Measurements from ENCODE around the gene NUP210. TPM values are rescaled to one million over a fixed set of nuclear protein-coding genes. Genes with fewer than 3 reads are reported as not detected.

NUP210 gene
- total RNA-seq, 4 donors from 2014 or later: 3.6 to 8.2 (median 4.0) TPM

DNA sequence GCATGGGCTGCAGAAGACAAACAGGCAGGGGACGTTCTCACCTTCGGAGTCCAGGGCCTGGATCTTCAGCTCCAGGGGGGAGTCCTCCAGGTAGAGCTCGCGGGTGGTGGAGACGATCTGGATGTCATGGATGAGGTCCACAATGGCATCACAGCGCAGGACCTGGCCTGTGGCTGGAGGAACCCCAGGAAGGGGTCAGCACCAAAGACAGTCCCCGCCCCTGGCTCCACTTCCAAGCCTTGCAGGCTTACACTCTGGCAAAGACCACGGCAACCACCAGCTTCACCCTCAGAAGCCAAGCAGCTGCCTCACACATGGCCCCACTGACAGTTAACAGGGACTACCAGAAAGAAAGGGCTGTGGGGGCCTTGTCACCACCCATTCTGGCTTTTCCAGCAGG lies 22.8 kb downstream of the NUP210 start:
- no peak for DNase-seq (ENCODE audit: low spot score in 2 of 2)
- H3K4me3 ChIP-seq (ENCODE audit: low read depth, poor library complexity, severe bottlenecking): no peak overlapping the region
- TF ChIP-seq, protein P1, sequence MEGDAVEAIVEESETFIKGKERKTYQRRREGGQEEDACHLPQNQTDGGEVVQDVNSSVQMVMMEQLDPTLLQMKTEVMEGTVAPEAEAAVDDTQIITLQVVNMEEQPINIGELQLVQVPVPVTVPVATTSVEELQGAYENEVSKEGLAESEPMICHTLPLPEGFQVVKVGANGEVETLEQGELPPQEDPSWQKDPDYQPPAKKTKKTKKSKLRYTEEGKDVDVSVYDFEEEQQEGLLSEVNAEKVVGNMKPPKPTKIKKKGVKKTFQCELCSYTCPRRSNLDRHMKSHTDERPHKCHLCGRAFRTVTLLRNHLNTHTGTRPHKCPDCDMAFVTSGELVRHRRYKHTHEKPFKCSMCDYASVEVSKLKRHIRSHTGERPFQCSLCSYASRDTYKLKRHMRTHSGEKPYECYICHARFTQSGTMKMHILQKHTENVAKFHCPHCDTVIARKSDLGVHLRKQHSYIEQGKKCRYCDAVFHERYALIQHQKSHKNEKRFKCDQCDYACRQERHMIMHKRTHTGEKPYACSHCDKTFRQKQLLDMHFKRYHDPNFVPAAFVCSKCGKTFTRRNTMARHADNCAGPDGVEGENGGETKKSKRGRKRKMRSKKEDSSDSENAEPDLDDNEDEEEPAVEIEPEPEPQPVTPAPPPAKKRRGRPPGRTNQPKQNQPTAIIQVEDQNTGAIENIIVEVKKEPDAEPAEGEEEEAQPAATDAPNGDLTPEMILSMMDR (IDR thresholded peaks at IDR 0.05): no peak
- TF ChIP-seq POLR2A (IDR thresholded peaks at IDR 0.05): no peak
- 93% methylated on average over 8 of the region's 8 CpGs for WGBS, 2 donors
- intact Hi-C loops (cut with DNase I; ENCODE audit: low total_unique reads): no loop called here

DNA sequence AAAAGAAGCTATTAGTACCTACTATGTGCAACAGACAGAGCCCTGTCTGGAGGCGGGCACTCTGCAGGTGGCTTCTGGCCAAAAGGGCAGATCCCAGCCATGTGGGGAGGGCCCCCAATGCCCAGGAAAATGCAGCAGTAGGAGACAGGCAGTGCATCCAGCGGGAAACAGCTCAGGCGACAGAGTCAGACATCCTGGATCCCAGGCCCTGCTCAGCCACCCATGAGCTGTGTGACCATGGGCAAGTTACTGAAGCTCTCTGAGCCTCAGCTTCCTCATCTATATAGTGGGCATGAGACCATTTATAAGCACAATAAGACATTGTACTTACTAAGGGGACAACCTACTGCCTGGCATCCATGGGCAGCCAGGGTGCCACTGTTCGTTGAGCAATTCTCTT lies 25.8 kb downstream of the NUP210 start:
- no peak overlapping the region for H3K4me3 ChIP-seq (ENCODE audit: low read depth, poor library complexity, severe bottlenecking)
- no peak for TF ChIP-seq POLR2A (IDR thresholded peaks at IDR 0.05)
- TF ChIP-seq, protein P1 (IDR thresholded peaks at IDR 0.05): no peak
- intact Hi-C loops (cut with DNase I; ENCODE audit: low total_unique reads): no loop called here
- no peak for DNase-seq (ENCODE audit: low spot score in 2 of 2)
- WGBS, 2 donors: 69 to 74% methylated on average over 4 of the region's 4 CpGs

GRCh38 chr3:13393427-13394360 lies 26.4 kb downstream of the NUP210 start:
- WGBS, 2 donors: 72% methylated on average over 11 of the region's 11 CpGs
- intact Hi-C loops (cut with DNase I; ENCODE audit: low total_unique reads): no loop called here
- H3K4me3 ChIP-seq (ENCODE audit: low read depth, poor library complexity, severe bottlenecking): no peak overlapping the region
- TF ChIP-seq, protein P1 (IDR thresholded peaks at IDR 0.05): no peak
- no peak for TF ChIP-seq POLR2A (IDR thresholded peaks at IDR 0.05)
- no peak for DNase-seq (ENCODE audit: low spot score in 2 of 2)

DNA sequence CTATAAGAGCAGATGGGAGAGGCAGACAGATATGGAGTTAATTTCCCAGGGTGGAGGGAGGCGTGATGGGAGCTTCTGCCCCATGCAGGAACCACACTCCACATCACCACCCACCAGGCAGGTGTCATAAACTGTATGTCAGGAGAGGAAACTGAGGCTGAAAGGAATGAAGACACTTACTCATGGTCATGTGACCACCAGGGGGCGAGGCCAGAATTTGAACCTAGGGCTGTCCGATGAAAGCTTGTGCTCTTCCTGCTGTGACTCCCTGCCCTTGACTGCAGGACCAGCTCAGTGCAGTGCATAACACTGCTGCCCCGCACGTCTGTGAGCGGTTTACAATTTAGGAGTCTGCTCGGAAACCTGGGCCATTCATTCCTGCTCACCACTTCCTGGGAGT lies 28.8 kb downstream of the NUP210 start:
- TF ChIP-seq, protein P1 (IDR thresholded peaks at IDR 0.05): no peak
- TF ChIP-seq POLR2A (IDR thresholded peaks at IDR 0.05): no peak
- no peak for DNase-seq (ENCODE audit: low spot score in 2 of 2)
- 80 to 83% methylated on average over 7 of the region's 7 CpGs for WGBS, 2 donors
- intact Hi-C loops (cut with DNase I; ENCODE audit: low total_unique reads): no loop called here
- no peak overlapping the region for H3K4me3 ChIP-seq (ENCODE audit: low read depth, poor library complexity, severe bottlenecking)

DNA sequence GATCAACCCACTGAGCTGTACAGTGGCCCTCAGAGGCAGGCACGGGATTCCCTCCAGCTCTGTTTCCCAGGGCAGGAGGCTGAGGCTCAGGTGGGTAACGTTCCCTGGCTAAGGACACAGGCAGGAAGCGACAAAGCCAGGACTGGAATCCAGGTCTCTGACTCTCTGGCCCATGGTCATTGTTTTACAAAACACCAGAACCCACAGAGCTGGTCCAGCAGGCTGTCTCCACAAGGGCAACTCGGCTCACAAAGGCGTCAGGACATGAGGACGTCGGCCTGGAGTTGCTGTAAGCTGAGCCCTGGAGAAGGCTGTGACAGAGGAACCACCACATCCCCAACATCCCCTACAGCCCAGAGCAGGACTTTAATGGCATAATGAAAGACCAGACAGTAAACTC lies 30.7 kb downstream of the NUP210 start:
- intact Hi-C loops (cut with DNase I; ENCODE audit: low total_unique reads): no loop called here
- WGBS, 2 donors: 72 to 82% methylated on average over 4 to 7 of the region's 7 CpGs
- H3K4me3 ChIP-seq (ENCODE audit: low read depth, poor library complexity, severe bottlenecking): no peak overlapping the region
- no peak for DNase-seq (ENCODE audit: low spot score in 2 of 2)
- TF ChIP-seq, protein P1 (IDR thresholded peaks at IDR 0.05): no peak
- no peak for TF ChIP-seq POLR2A (IDR thresholded peaks at IDR 0.05)

All from lower leg skin (tissue), 4 donors.